T-cell (primary cell): Measurements from ENCODE around the gene PANK1. TPM values are rescaled to one million over a fixed set of nuclear protein-coding genes. Genes with fewer than 3 reads are reported as not detected.

ENCODE experiments used
- ATAC-seq, 4 experiments: fragments of 200-7000 bp in 3 of 4; fragments of 150-1000 bp in 1 of 4; cut with Tn5 transposase; replicated peaks in 1 of 4; 1 replicate in 3 of 4; 2 replicates in 1 of 4; pipeline ENCODE4 v1.10.0; 2021; ENCODE audit warnings: moderate library complexity in 3 of 4, mild to moderate bottlenecking in 2 of 4, moderate number of reproducible peaks in 1 of 4
- CTCF ChIA-PET, 2 donors: fragments of 300-600 bp; sonication (Branson Sonifier 250); formaldehyde crosslinking; loops; one replicate each; lab custom pipeline; 2022; ENCODE audit warnings: antibody characterized with exemption in 2 of 2; lab: Charles Lee
- POLR2A ChIA-PET, 2 donors: fragments of 300-600 bp; sonication (Branson Sonifier 250); formaldehyde crosslinking; loops; one replicate each; lab custom pipeline; 2022; ENCODE audit warnings: antibody characterized with exemption in 2 of 2; lab: Charles Lee
- DNase-seq, 35 experiments: peaks; one replicate each; pipeline versions ENCODE4 v3.0.0 to v3.0.0-alpha.2; 2013 to 2023
- H3K27ac ChIP-seq: one replicate; pipeline ENCODE4 v1.5.1; 2013; ENCODE audit warnings: low read length
- H3K27me3 ChIP-seq, 2 experiments: replicated peaks in 1 of 2; 1 replicate in 1 of 2; 2 replicates in 1 of 2; pipeline versions ENCODE4 v1.6.1 to v1.7.0; 2013; ENCODE audit warnings: low read length in 1 of 2, mixed read lengths in 1 of 2; ENCODE audit not compliant: control insufficient read depth in 2 of 2, insufficient read depth in 2 of 2; ENCODE audit errors: extremely low read depth in 1 of 2
- H3K36me3 ChIP-seq, 2 donors: 1 replicate in 1 of 2; 2 replicates in 1 of 2; pipeline versions ENCODE4 v1.6.1 to v1.7.0; 2013; ENCODE audit warnings: low read length in 1 of 2; ENCODE audit not compliant: control insufficient read depth in 2 of 2, insufficient read depth in 1 of 2; ENCODE audit errors: extremely low read depth in 1 of 2
- H3K4me1 ChIP-seq, 2 experiments: 1 replicate in 1 of 2; 2 replicates in 1 of 2; pipeline versions ENCODE4 v1.6.1 to v1.7.0; 2013; ENCODE audit warnings: low read length in 2 of 2, mixed read lengths in 1 of 2; ENCODE audit not compliant: insufficient read depth in 2 of 2, control insufficient read depth in 1 of 2; ENCODE audit errors: extremely low read depth in 1 of 2
- H3K4me3 ChIP-seq, 2 donors: 1 replicate in 1 of 2; 2 replicates in 1 of 2; pipeline versions ENCODE4 v1.5.1 to v1.7.0; 2013; ENCODE audit warnings: mild to moderate bottlenecking in 2 of 2, low read length in 1 of 2, moderate library complexity in 1 of 2; ENCODE audit not compliant: control insufficient read depth in 1 of 2; ENCODE audit errors: extremely low read depth in 1 of 2
- H3K9me3 ChIP-seq: 2 replicates; pipeline ENCODE4 v1.7.0; 2013
- H3K27ac Mint-ChIP-seq, 2 donors: one replicate each; pipeline ENCODE4 v1.8.0; 2020 to 2021; ENCODE audit warnings: mild to moderate bottlenecking in 2 of 2, mixed read lengths in 2 of 2
- H3K27me3 Mint-ChIP-seq, 2 donors: one replicate each; pipeline ENCODE4 v1.8.0; 2021 to 2022; ENCODE audit warnings: mixed read lengths in 2 of 2
- H3K36me3 Mint-ChIP-seq: one replicate; pipeline ENCODE4 v1.8.0; 2021; ENCODE audit warnings: mixed read lengths
- H3K4me1 Mint-ChIP-seq, 3 donors: one replicate each; pipeline ENCODE4 v1.8.0; 2020 to 2022; ENCODE audit warnings: mixed read lengths in 3 of 3, mild to moderate bottlenecking in 1 of 3
- H3K4me3 Mint-ChIP-seq, 3 donors: one replicate each; pipeline ENCODE4 v1.8.0; 2020 to 2022; ENCODE audit warnings: mild to moderate bottlenecking in 3 of 3, mixed read lengths in 3 of 3, moderate library complexity in 3 of 3
- H3K9me3 Mint-ChIP-seq, 3 donors: one replicate each; pipeline ENCODE4 v1.8.0; 2020 to 2022; ENCODE audit warnings: mixed read lengths in 3 of 3
- WGBS: methylation state at CpG from one replicate; pipeline ENCODE4 v1.1.5; 2013; ENCODE audit warnings: missing lambda C conversion rate; ENCODE audit not compliant: insufficient coverage; 5-methylcytosine and 5-hydroxymethylcytosine counted together
- total RNA-seq, 35 experiments: library from RNA in 6 of 35; stranded (reverse) in 6 of 35; fragments of 120-200 nt in 1 of 35; gene quantifications; one replicate each; pipeline versions ENCODE4 v1.2.1 to v1.2.4 and lab custom pipeline; 2013 to 2026

Gene PANK1
- total RNA-seq, 5 donors from 2014 or later (not counting 1 experiment from before 2014, with no cell fraction given) = 1.4 to 2.0 (median 1.8) TPM

DNA sequence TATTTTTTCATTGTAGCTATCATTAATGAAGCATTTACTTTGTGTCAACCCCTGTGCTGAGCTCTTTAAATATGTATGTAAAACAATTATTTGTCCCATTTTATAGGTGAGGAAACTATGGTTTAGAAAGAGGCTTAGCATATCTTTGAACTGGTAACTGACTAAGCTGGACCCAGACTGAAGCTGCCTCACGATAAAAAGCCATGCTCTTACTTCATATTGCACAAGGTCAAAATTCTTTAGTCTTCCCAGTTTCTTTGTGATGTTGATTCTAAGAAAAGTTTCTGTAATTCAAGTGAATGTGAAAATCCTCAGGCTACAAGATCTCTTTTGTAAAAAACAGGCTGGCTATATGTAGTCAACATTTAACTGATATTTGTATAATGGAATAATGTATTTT, 63.0 kb downstream of the PANK1 start:
- CTCF ChIA-PET = no interaction called here
- H3K36me3 ChIP-seq = no peaks in the 10 kb centered on the region
- no peak for ATAC-seq
- no peaks in the 10 kb centered on the region for H3K9me3 ChIP-seq
- POLR2A ChIA-PET = interaction anchor here in 1 of 2 donors (0.6 kb wide), 1 partner anchor 237 kb away, joined by 3 read pairs; no protein-coding TSS in a partner anchor
- Mint-ChIP-seq H3K4me3 (no peak overlapping the region), H3K27ac (no peak overlapping the region), H3K27me3 (no peaks in the 10 kb centered on the region), H3K9me3 (no peaks in the 10 kb centered on the region), H3K36me3 (peaks cover under 1% of the 10 kb centered on the region), H3K4me1 (no peaks in the 10 kb centered on the region)
- H3K27ac ChIP-seq = no peak overlapping the region
- no peaks in the 10 kb centered on the region for H3K4me1 ChIP-seq
- H3K27me3 ChIP-seq = no peaks in the 10 kb centered on the region
- no CpG with 5 or more reads among the region's 1 CpG for WGBS
- no peak for DNase-seq
- H3K4me3 ChIP-seq = no peak overlapping the region

- WGBS = 96% methylated on average over 3 of the region's 4 CpGs
- no peaks in the 10 kb centered on the region for H3K36me3 ChIP-seq
- CTCF ChIA-PET = interaction anchor here in 1 of 2 donors (1.3 kb wide), 1 partner anchor 15 kb away, joined by 3 read pairs; no protein-coding TSS in a partner anchor
Observed at GRCh38 chr10:89580243-89580642, 64.8 kb downstream of the PANK1 start.

DNA sequence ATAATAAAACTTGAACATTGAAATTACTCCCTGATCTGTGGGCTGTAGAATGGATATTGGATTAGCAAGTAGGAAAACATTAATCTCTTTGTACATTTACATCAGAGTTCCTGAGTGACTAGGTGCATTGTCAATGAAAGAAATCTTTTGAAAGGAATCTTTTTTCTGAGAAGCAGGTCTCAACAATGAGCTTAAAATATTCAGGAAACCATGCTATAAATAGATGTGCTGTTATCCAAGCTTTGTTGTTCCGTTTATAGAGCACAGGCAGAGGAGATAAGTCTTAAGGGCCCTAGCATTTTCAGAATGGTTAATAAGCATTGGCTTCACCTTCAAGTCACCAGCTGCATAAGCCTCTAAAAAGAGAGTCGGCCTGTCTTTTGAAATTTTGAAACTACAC, 68.3 kb downstream of the PANK1 start:
- no peaks in the 10 kb centered on the region for H3K27me3 Mint-ChIP-seq
- no peak overlapping the region for H3K27ac Mint-ChIP-seq
- ChIA-PET POLR2A (no interaction called here), CTCF (no interaction called here)
- no peaks in the 10 kb centered on the region for H3K9me3 Mint-ChIP-seq
- H3K27me3 ChIP-seq = no peaks in the 10 kb centered on the region
- H3K27ac ChIP-seq = no peak overlapping the region
- H3K36me3 Mint-ChIP-seq = no peaks in the 10 kb centered on the region
- H3K4me3 Mint-ChIP-seq = no peak overlapping the region
- no peaks in the 10 kb centered on the region for H3K9me3 ChIP-seq
- no peaks in the 10 kb centered on the region for H3K4me1 ChIP-seq
- DNase-seq (no peak), ATAC-seq (no peak)
- no peaks in the 10 kb centered on the region for H3K36me3 ChIP-seq
- 83% methylated on average over 1 of the region's 2 CpGs for WGBS
- H3K4me1 Mint-ChIP-seq = no peaks in the 10 kb centered on the region
- H3K4me3 ChIP-seq = no peak overlapping the region

More at GRCh38 chr10:89580243-89580642, 64.8 kb downstream of the PANK1 start:
- H3K27me3 ChIP-seq = no peaks in the 10 kb centered on the region
- no peaks in the 10 kb centered on the region for H3K9me3 ChIP-seq
- Mint-ChIP-seq H3K4me3 (no peak overlapping the region), H3K36me3 (no peaks in the 10 kb centered on the region), H3K27me3 (no peaks in the 10 kb centered on the region), H3K9me3 (no peaks in the 10 kb centered on the region), H3K4me1 (no peaks in the 10 kb centered on the region), H3K27ac (no peak overlapping the region)
- ATAC-seq = no peak
- no peak overlapping the region for H3K27ac ChIP-seq
- H3K4me1 ChIP-seq = no peaks in the 10 kb centered on the region
- H3K4me3 ChIP-seq = no peak overlapping the region
- DNase-seq = no peak
- POLR2A ChIA-PET = interaction anchor here in 1 of 2 donors (0.7 kb wide), 1 partner anchor 152 kb away, joined by 3 read pairs; no protein-coding TSS in a partner anchor

GRCh38 chr10:89576022-89576421, 69.0 kb downstream of the PANK1 start:
- Mint-ChIP-seq H3K27me3 (no peaks in the 10 kb centered on the region), H3K4me3 (no peak overlapping the region), H3K27ac (no peak overlapping the region), H3K9me3 (no peaks in the 10 kb centered on the region), H3K36me3 (no peaks in the 10 kb centered on the region), H3K4me1 (no peaks in the 10 kb centered on the region)
- no peaks in the 10 kb centered on the region for H3K9me3 ChIP-seq
- no peak overlapping the region for H3K27ac ChIP-seq
- 87% methylated on average over 3 of the region's 3 CpGs for WGBS
- no peaks in the 10 kb centered on the region for H3K4me1 ChIP-seq
- ATAC-seq (no peak), DNase-seq (no peak)
- H3K27me3 ChIP-seq = no peaks in the 10 kb centered on the region
- no peak overlapping the region for H3K4me3 ChIP-seq
- H3K36me3 ChIP-seq = no peaks in the 10 kb centered on the region
- CTCF ChIA-PET = no interaction called here
- POLR2A ChIA-PET = no interaction called here

- H3K4me1 Mint-ChIP-seq = no peaks in the 10 kb centered on the region
- H3K9me3 Mint-ChIP-seq = no peaks in the 10 kb centered on the region
- H3K27ac Mint-ChIP-seq = no peak overlapping the region
- no peaks in the 10 kb centered on the region for H3K27me3 Mint-ChIP-seq
- Histone ChIP-seq H3K4me3 (no peak overlapping the region), H3K36me3 (no peaks in the 10 kb centered on the region), H3K9me3 (no peaks in the 10 kb centered on the region), H3K4me1 (no peaks in the 10 kb centered on the region), H3K27ac (no peak overlapping the region), H3K27me3 (no peaks in the 10 kb centered on the region)
- no peaks in the 10 kb centered on the region for H3K36me3 Mint-ChIP-seq
- no peak overlapping the region for H3K4me3 Mint-ChIP-seq
- ATAC-seq (no peak), DNase-seq (no peak)
- POLR2A ChIA-PET = no interaction called here
- CTCF ChIA-PET = no interaction called here
Observed at GRCh38 chr10:89575031-89575430, 70.0 kb downstream of the PANK1 start.

- Mint-ChIP-seq H3K27ac (no peak overlapping the region), H3K36me3 (no peaks in the 10 kb centered on the region), H3K4me3 (no peak overlapping the region), H3K9me3 (no peaks in the 10 kb centered on the region), H3K27me3 (no peaks in the 10 kb centered on the region), H3K4me1 (no peaks in the 10 kb centered on the region)
- WGBS = no CpG with 5 or more reads among the region's 1 CpG
- ChIA-PET POLR2A (no interaction called here), CTCF (interaction anchor here in 1 of 2 donors (1.1 kb wide), 1 partner anchor 356 kb away, joined by 3 read pairs; no protein-coding TSS in a partner anchor)
- DNase-seq (no peak), ATAC-seq (no peak)
- Histone ChIP-seq H3K27me3 (no peaks in the 10 kb centered on the region), H3K27ac (no peak overlapping the region), H3K36me3 (no peaks in the 10 kb centered on the region), H3K4me1 (no peaks in the 10 kb centered on the region), H3K4me3 (no peak overlapping the region), H3K9me3 (no peaks in the 10 kb centered on the region)
Observed at GRCh38 chr10:89574368-89574767, 70.7 kb downstream of the PANK1 start.
